ENCODE data around the gene IFT22.

- TF ChIP-seq EZH2 (IDR thresholded peaks at IDR 0.05; ENCODE audit: borderline replicate concordance, low read depth, low read length, poor library complexity, severe bottlenecking) (no peak), CTCF (conservative IDR thresholded peaks at IDR 0.05; ENCODE audit: low read depth, low read length) (no peak)
These were observed 47.0 kb upstream of the IFT22 start for GRCh38 chr7:101368422-101369165.

Measured in A673 (cell line).